ENCODE results near the gene KCND2.

KCND2 gene

DNA sequence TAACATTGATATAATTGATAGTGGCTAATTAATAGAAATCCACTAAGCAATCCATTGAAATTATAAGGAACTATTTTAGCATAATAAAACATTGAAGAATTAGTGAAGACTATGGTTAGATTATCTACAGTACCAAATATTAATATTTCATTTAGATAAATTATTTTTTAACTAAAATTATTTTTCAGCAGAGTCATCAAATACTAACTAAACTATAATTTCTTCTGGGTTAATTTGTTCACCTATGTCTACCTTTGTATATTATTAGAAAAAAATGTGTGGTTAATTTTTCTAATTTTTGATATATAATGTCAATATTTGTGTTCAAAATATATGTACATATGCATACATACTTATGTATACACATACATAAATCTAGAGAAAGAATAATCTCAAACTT, 140.2 kb downstream of the KCND2 start:
- no peak overlapping the region for H3K4me3 ChIP-seq (replicated peaks in 1 of 2; ENCODE audit: low read depth in 2 of 2, low read length in 2 of 2)
- TF ChIP-seq, protein P1, sequence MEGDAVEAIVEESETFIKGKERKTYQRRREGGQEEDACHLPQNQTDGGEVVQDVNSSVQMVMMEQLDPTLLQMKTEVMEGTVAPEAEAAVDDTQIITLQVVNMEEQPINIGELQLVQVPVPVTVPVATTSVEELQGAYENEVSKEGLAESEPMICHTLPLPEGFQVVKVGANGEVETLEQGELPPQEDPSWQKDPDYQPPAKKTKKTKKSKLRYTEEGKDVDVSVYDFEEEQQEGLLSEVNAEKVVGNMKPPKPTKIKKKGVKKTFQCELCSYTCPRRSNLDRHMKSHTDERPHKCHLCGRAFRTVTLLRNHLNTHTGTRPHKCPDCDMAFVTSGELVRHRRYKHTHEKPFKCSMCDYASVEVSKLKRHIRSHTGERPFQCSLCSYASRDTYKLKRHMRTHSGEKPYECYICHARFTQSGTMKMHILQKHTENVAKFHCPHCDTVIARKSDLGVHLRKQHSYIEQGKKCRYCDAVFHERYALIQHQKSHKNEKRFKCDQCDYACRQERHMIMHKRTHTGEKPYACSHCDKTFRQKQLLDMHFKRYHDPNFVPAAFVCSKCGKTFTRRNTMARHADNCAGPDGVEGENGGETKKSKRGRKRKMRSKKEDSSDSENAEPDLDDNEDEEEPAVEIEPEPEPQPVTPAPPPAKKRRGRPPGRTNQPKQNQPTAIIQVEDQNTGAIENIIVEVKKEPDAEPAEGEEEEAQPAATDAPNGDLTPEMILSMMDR (IDR thresholded peaks at IDR 0.05; ENCODE audit: low read depth, low read length): no peak
- no peak for DNase-seq (ENCODE audit: low read depth in 2 of 2)

DNA sequence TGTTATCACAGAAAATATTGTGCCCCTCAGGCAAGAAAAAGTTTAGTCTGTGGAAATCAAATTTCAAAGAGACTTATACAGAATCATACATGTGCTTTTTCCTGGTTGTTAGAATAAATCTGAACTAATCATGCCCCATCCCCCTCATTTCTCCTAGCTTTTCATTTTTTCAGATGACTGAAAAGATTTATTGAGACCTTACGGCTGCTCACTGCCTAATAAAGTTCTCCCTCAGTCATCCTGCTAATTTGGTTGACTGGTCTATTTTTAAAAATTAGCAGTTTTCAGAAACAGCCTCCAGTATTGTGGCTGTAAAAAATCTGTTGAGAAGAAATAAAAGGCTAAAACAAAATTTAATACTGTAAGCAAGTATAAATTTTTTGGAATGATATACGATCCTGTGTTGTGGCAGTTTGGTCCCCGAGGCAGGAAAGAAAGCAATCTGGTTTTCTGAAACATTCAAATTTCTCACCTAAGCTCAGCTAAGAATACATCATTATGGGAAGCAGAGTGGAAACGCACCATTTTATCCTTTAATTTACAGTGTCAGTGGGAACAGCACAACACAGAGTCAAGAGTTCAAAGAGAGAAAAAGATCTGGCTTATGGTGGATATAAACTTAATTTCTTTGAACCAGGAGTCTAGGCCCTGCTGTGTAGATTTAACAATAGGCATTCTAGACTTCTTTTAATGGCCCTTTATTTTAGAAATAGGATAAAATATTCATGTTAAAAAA, 144.4 kb downstream of the KCND2 start:
- no peak overlapping the region for H3K4me3 ChIP-seq (replicated peaks in 1 of 2; ENCODE audit: low read depth in 2 of 2, low read length in 2 of 2)
- TF ChIP-seq, protein P1 (IDR thresholded peaks at IDR 0.05; ENCODE audit: low read depth, low read length): no peak
- DNase-seq (ENCODE audit: low read depth in 2 of 2): no peak

DNA sequence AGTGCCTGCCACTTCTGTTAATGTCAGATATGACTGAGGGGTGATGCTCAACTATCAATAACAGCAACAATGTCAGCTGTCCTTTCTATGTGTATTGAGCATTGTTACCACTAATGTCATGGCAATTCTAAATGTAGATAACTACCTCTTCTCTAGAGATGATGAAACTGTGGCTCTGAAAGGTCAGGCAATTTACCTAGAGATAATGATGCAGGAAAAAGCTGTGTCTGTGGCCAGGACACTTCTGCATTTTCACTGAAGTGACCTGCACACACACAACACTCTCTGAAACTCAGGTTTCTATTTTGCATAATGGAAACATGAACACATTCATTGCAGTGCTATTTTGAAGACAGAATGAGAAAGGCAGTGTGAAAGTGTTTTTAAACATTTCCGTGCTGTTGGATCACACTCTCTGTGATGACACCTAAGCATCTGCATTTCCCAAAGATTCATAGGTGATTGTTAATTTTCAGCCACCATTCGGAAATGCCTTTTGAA, 148.2 kb downstream of the KCND2 start:
- TF ChIP-seq, protein P1 (IDR thresholded peaks at IDR 0.05; ENCODE audit: low read depth, low read length): no peak
- no peak overlapping the region for H3K4me3 ChIP-seq (replicated peaks in 1 of 2; ENCODE audit: low read depth in 2 of 2, low read length in 2 of 2)
- DNase-seq (ENCODE audit: low read depth in 2 of 2): no peak

DNA sequence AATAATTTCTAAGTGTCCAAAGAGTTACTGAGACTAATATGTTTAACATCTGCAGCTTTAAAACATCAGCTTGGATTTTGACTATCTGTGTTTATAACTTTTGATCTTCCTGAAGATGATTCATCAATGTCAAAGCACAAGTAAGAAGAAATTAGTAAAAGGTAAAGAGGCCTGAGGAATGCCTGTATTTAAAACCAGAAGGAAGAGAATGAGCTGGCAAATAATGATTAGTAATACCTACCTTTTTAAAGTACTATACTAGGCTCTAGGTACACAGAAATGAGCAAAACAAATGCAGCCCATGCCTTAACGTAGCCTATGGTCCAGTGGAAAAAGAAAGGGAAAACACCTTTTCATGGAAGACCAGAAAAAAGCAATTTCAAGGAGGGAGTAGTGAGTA, 158.0 kb downstream of the KCND2 start:
- no peak for DNase-seq (ENCODE audit: low read depth in 2 of 2)
- H3K4me3 ChIP-seq (replicated peaks in 1 of 2; ENCODE audit: low read depth in 2 of 2, low read length in 2 of 2): no peak overlapping the region
- TF ChIP-seq, protein P1 (IDR thresholded peaks at IDR 0.05; ENCODE audit: low read depth, low read length): no peak

DNA sequence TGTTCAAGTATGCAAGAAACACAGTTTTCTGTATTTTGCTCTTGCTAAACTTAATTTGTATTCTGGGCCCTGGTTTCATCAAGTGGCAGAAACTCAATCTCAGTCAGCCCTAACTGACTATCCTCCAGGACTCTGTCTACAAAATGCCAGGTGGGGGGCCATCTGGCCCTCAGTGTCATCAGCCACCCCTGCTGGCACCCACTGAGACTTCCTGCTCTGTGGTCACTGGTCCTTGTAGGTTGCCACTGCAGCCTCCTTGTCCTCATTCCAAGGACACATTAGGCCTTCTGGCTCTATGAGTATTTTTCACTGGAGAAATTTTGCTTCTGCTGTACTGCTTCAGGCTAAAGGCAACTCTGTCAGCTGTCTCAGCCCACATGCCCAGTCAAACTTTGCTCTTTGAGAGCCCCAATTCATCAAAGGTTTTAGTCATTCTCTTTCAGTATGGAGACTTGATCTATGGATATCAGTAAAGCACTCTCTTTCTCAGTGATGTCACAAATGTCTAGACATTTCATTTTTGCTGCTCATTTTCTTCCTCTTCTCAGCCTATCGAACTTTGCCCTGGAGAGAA, 163.6 kb downstream of the KCND2 start:
- TF ChIP-seq, protein P1 (IDR thresholded peaks at IDR 0.05; ENCODE audit: low read depth, low read length): no peak
- DNase-seq (ENCODE audit: low read depth in 2 of 2): no peak
- H3K4me3 ChIP-seq (replicated peaks in 1 of 2; ENCODE audit: low read depth in 2 of 2, low read length in 2 of 2): no peak overlapping the region

DNA sequence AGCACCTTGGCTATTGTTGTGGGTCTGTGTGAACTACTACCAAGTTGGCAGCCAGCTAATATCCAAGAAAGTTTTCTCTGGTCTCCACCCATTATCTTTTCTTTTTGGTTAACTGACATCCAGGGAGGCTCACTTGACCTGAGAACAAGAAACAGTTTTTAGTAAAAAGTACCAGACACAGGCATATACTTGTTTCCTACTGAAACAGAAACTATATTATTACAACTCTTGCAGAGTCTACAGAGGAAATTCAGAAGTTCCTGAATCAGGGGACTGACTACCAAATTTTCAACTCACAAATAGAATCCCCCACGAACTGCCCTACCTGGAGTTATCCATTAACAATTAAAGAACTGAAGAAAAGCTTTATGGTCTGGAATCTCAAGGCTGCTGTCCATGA, 168.9 kb downstream of the KCND2 start:
- TF ChIP-seq, protein P1 (IDR thresholded peaks at IDR 0.05; ENCODE audit: low read depth, low read length): no peak
- H3K4me3 ChIP-seq (replicated peaks in 1 of 2; ENCODE audit: low read depth in 2 of 2, low read length in 2 of 2): no peak overlapping the region
- no peak for DNase-seq (ENCODE audit: low read depth in 2 of 2)
